Suprapubic skin (tissue), 3 donors: ENCODE measurements around the gene MZB1.

Experiments used
- CTCF ChIP-seq, 2 donors: fragments of 200-600 bp in 1 of 2; fragments of 450-650 bp in 1 of 2; sonication (generic) in 1 of 2; IDR thresholded peaks; one replicate each; pipeline ENCODE4 v1.5.1; 2016 to 2019; ENCODE audit warnings: antibody characterized with exemption in 2 of 2, mild to moderate bottlenecking in 1 of 2, moderate library complexity in 1 of 2
- POLR2A ChIP-seq, 2 donors: fragments of 450-650 bp; IDR thresholded peaks; one replicate each; pipeline ENCODE4 v1.6.1; 2017; ENCODE audit warnings: antibody characterized with exemption in 2 of 2, mild to moderate bottlenecking in 2 of 2, moderate library complexity in 2 of 2

- no peak for TF ChIP-seq CTCF (IDR thresholded peaks at IDR 0.05)
- no peak for TF ChIP-seq POLR2A (IDR thresholded peaks at IDR 0.05)
Measured at GRCh38 chr5:139368613-139369012, 21.1 kb downstream of the MZB1 start.
